Measurements from ENCODE around the gene CREB5. TPM values are rescaled to one million over a fixed set of nuclear protein-coding genes. Genes with fewer than 3 reads are reported as not detected.

Gene CREB5
- total RNA-seq, 4 donors from 2014 or later = 0.90 to 10.1 (median 4.9) TPM

- TF ChIP-seq CTCF (IDR thresholded peaks at IDR 0.05 in 4 of 5, conservative IDR thresholded peaks at IDR 0.05 in 1 of 5) (no peak), POLR2A (IDR thresholded peaks at IDR 0.05) (no peak)
- in situ Hi-C loops (cut with MboI; ENCODE audit: low sequenced_read_pairs in 4 of 4) = no loop called here
These were observed 158.6 kb downstream of the CREB5 start for GRCh38 chr7:28570970-28571288.

GRCh38 chr7:28571405-28571804 lies 159.1 kb downstream of the CREB5 start:
- H3K9me3 ChIP-seq = no peaks in the 10 kb centered on the region
- no peak for ATAC-seq
- no peaks in the 10 kb centered on the region for H3K27me3 ChIP-seq
- H3K36me3 ChIP-seq = no peaks in the 10 kb centered on the region
- H3K27ac ChIP-seq = no peak overlapping the region
- in situ Hi-C loops (cut with MboI; ENCODE audit: low sequenced_read_pairs in 4 of 4) (no loop called here), intact Hi-C loops (cut with DNase I; ENCODE audit: low total_unique reads) (no loop called here)
- no peak overlapping the region for H3K4me3 ChIP-seq
- no peak for TF ChIP-seq POLR2A (IDR thresholded peaks at IDR 0.05)
- no peak for TF ChIP-seq CTCF (IDR thresholded peaks at IDR 0.05 in 4 of 5, conservative IDR thresholded peaks at IDR 0.05 in 1 of 5)
- peaks cover 0 to 9% of the 10 kb centered on the region in 2 donors for H3K4me1 ChIP-seq
- DNase-seq = no peak

More at GRCh38 chr7:28570970-28571288, 158.6 kb downstream of the CREB5 start:
- Histone ChIP-seq H3K36me3 (no peaks in the 10 kb centered on the region), H3K4me3 (no peak overlapping the region), H3K27ac (no peak overlapping the region), H3K4me1 (peaks cover 0 to 9% of the 10 kb centered on the region in 2 donors), H3K27me3 (no peaks in the 10 kb centered on the region), H3K9me3 (no peaks in the 10 kb centered on the region)
- intact Hi-C loops (cut with DNase I; ENCODE audit: low total_unique reads) = no loop called here
- DNase-seq (no peak), ATAC-seq (no peak)

GRCh38 chr7:28572321-28573058 lies 160.2 kb downstream of the CREB5 start:
- H3K27ac ChIP-seq = no peak overlapping the region
- H3K36me3 ChIP-seq = no peaks in the 10 kb centered on the region
- H3K27me3 ChIP-seq = no peaks in the 10 kb centered on the region
- intact Hi-C loops (cut with DNase I; ENCODE audit: low total_unique reads) (no loop called here), in situ Hi-C loops (cut with MboI; ENCODE audit: low sequenced_read_pairs in 4 of 4) (no loop called here)
- H3K4me3 ChIP-seq = no peak overlapping the region
- TF ChIP-seq POLR2A (IDR thresholded peaks at IDR 0.05) (no peak), CTCF (IDR thresholded peaks at IDR 0.05 in 4 of 5, conservative IDR thresholded peaks at IDR 0.05 in 1 of 5) (no peak)
- no peaks in the 10 kb centered on the region for H3K9me3 ChIP-seq
- DNase-seq (no peak), ATAC-seq (no peak)
- H3K4me1 ChIP-seq = peaks cover 0 to 9% of the 10 kb centered on the region in 2 donors

- TF ChIP-seq CTCF (IDR thresholded peaks at IDR 0.05 in 4 of 5, conservative IDR thresholded peaks at IDR 0.05 in 1 of 5) (no peak), POLR2A (IDR thresholded peaks at IDR 0.05) (no peak)
- in situ Hi-C loops (cut with MboI; ENCODE audit: low sequenced_read_pairs in 4 of 4) = no loop called here
- Histone ChIP-seq H3K27ac (no peak overlapping the region), H3K4me3 (no peak overlapping the region), H3K4me1 (peaks cover 0 to 9% of the 10 kb centered on the region in 2 donors), H3K27me3 (no peaks in the 10 kb centered on the region), H3K9me3 (no peaks in the 10 kb centered on the region), H3K36me3 (no peaks in the 10 kb centered on the region)
- no peak for DNase-seq
- intact Hi-C loops (cut with DNase I; ENCODE audit: low total_unique reads) = no loop called here
- no peak for ATAC-seq
These were observed 160.8 kb downstream of the CREB5 start for GRCh38 chr7:28573059-28573553.

Measured in gastrocnemius medialis (tissue), 4 donors.